ENCODE results near the gene UBE4B. TPM values are rescaled to one million over a fixed set of nuclear protein-coding genes. Genes with fewer than 3 reads are reported as not detected.

The UBE4B gene
- polyA plus RNA-seq, 2 of the 4 experiments (the other 2 are of a cell fraction), result 13.5 to 15.1 TPM

DNA sequence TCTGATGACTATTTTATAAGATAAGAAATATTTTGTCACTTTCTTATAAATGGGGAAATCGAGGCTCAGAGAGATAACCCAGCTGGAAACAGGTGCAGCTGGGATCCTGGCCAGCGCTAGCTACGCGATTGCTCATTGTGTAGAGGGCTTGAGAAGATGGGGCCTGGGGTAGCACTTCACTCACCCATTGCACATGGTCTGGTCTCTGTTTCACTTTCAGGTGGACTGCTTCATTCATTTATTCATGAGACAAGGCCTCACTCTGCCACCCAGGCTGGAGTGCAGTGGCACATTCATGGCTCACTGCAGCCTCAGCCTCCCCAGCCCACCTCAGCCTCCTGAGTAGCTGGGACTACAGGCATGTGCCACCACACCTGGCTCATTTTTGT is 23.8 kb downstream of the UBE4B start:
- FAIRE-seq, result no peak
- CTCF ChIA-PET, result no interaction called here
- ATAC-seq, result no peak
- WGBS (ENCODE audit: missing lambda C conversion rate), result 84% methylated on average over 4 of the region's 4 CpGs
- peak overlapping the region; percentile 62 for H3K4me2 ChIP-seq
- POLR2A ChIA-PET, result no interaction called here
- no peak overlapping the region for H3K4me3 ChIP-seq
- TF ChIP-seq KDM1A (IDR thresholded peaks at IDR 0.05; ENCODE audit: low read depth) (no peak), CBX2 (IDR thresholded peaks at IDR 0.05; ENCODE audit: borderline replicate concordance, low read depth) (no peak), CEBPB (IDR thresholded peaks at IDR 0.05) (no peak), HEYL (CRISPR knock-in tag; IDR thresholded peaks at IDR 0.05) (no peak), HOXB13 (CRISPR knock-in tag; IDR thresholded peaks at IDR 0.05; ENCODE audit: low read depth) (no peak), EP300 (IDR thresholded peaks at IDR 0.05) (no peak), JUNB (IDR thresholded peaks at IDR 0.05) (no peak), HOXB5 (CRISPR knock-in tag; IDR thresholded peaks at IDR 0.05) (no peak), TFCP2L1 (CRISPR knock-in tag; IDR thresholded peaks at IDR 0.05) (no peak), MAZ (IDR thresholded peaks at IDR 0.05; ENCODE audit: borderline replicate concordance, low read depth, low read length) (no peak), PHF8 (IDR thresholded peaks at IDR 0.05; ENCODE audit: borderline replicate concordance, low read depth) (no peak)
- TF ChIP-seq, protein P1, sequence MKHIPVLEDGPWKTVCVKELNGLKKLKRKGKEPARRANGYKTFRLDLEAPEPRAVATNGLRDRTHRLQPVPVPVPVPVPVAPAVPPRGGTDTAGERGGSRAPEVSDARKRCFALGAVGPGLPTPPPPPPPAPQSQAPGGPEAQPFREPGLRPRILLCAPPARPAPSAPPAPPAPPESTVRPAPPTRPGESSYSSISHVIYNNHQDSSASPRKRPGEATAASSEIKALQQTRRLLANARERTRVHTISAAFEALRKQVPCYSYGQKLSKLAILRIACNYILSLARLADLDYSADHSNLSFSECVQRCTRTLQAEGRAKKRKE (CRISPR knock-in tag; IDR thresholded peaks at IDR 0.05; ENCODE audit: low read depth), result no peak
- DNase-seq (ENCODE audit: low read depth in 1 of 2, low spot score in 1 of 2), result no peak
- H3K4me1 ChIP-seq, result peaks cover 24% of the 10 kb centered on the region
- H3K9me3 ChIP-seq, result no peaks in the 10 kb centered on the region
- H3K27ac ChIP-seq, result peak overlapping the region in 1 of 2 experiments; percentile 74; a peak in 3 of 6 replicates

DNA sequence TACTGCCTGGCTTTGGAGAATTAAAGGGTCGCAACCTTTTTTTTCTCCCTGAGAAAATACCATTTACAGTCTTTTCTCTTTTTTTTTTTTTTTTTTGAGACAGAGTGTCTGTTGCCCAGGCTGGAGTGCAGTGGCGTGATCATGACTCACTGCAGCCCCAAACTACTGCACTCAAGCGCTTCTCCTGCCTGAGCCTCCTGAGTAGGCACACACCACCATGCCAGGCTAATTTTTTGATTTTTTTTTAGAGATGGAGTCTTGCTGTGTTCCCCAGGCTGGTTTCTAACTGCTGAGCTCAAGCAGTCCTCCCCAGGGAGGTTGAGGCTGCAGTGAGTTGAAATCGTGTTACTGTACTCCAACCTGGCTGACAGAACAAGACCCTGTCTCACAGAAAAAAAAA is 24.6 kb downstream of the UBE4B start:
- Histone ChIP-seq H3K9me3 (no peaks in the 10 kb centered on the region), H3K4me3 (no peak overlapping the region), H3K27ac (peak overlapping the region in 1 of 2 experiments; percentile 31; a peak in 1 of 6 replicates), H3K4me1 (peaks cover 24% of the 10 kb centered on the region), H3K4me2 (peak overlapping the region; percentile 62; the same call in 1 of the 3 replicates)
- no peak for DNase-seq (ENCODE audit: low read depth in 1 of 2, low spot score in 1 of 2)
- CTCF ChIA-PET, result no interaction called here
- ATAC-seq, result no peak
- POLR2A ChIA-PET, result no interaction called here
- FAIRE-seq, result no peak
- TF ChIP-seq NPAS2 (CRISPR knock-in tag; IDR thresholded peaks at IDR 0.05; ENCODE audit: borderline replicate concordance), result no peak
- TF ChIP-seq NFE2L2 (conservative IDR thresholded peaks at IDR 0.05; ENCODE audit: low read length), result no peak
- TF ChIP-seq NR3C1 (IDR thresholded peaks at IDR 0.05), result no peak
- TF ChIP-seq MYC (IDR thresholded peaks at IDR 0.05; ENCODE audit: borderline replicate concordance, low read length), result no peak
- TF ChIP-seq PHF8 (IDR thresholded peaks at IDR 0.05; ENCODE audit: borderline replicate concordance, low read depth), result no peak
- TF ChIP-seq JUNB (IDR thresholded peaks at IDR 0.05), result no peak
- TF ChIP-seq, protein P2, sequence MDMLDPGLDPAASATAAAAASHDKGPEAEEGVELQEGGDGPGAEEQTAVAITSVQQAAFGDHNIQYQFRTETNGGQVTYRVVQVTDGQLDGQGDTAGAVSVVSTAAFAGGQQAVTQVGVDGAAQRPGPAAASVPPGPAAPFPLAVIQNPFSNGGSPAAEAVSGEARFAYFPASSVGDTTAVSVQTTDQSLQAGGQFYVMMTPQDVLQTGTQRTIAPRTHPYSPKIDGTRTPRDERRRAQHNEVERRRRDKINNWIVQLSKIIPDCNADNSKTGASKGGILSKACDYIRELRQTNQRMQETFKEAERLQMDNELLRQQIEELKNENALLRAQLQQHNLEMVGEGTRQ (IDR thresholded peaks at IDR 0.05), result no peak
- TF ChIP-seq CHD2 (IDR thresholded peaks at IDR 0.05; ENCODE audit: low read length, partially characterized antibody), result no peak
- TF ChIP-seq SREBF2 (IDR thresholded peaks at IDR 0.05), result no peak
- TF ChIP-seq HEYL (CRISPR knock-in tag; IDR thresholded peaks at IDR 0.05), result no peak
- no peak for TF ChIP-seq RFX5 (IDR thresholded peaks at IDR 0.05)
- TF ChIP-seq, protein P3, sequence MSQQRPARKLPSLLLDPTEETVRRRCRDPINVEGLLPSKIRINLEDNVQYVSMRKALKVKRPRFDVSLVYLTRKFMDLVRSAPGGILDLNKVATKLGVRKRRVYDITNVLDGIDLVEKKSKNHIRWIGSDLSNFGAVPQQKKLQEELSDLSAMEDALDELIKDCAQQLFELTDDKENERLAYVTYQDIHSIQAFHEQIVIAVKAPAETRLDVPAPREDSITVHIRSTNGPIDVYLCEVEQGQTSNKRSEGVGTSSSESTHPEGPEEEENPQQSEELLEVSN (IDR thresholded peaks at IDR 0.05; ENCODE audit: borderline replicate concordance, low read depth), result no peak
- no peak for TF ChIP-seq RNF2 (IDR thresholded peaks at IDR 0.05; ENCODE audit: borderline replicate concordance, low read depth)
- TF ChIP-seq EHMT2 (IDR thresholded peaks at IDR 0.05; ENCODE audit: low read depth), result no peak
- TF ChIP-seq ESRRA (IDR thresholded peaks at IDR 0.05; ENCODE audit: borderline replicate concordance, low read length), result no peak
- TF ChIP-seq RARB (CRISPR knock-in tag; IDR thresholded peaks at IDR 0.05), result no peak
- TF ChIP-seq ZC3H11A (IDR thresholded peaks at IDR 0.05), result no peak
- TF ChIP-seq CBX8 (IDR thresholded peaks at IDR 0.05), result no peak
- TF ChIP-seq CHD4 (IDR thresholded peaks at IDR 0.05; ENCODE audit: borderline replicate concordance), result no peak
- 81% methylated on average over 4 of the region's 4 CpGs for WGBS (ENCODE audit: missing lambda C conversion rate)
